Adrenal gland (tissue), 5 donors: ENCODE data around the gene PEX14.

ENCODE experiments used
- CTCF ChIP-seq, 6 experiments: fragments of 450-650 bp in 4 of 6; fragments of 200-600 bp in 2 of 6; sonication (generic) in 1 of 6; IDR thresholded peaks; 1 replicate in 5 of 6; 2 replicates in 1 of 6; pipeline versions ENCODE4 v1.5.1 to v1.8.0; 2016 to 2021; ENCODE audit warnings: antibody characterized with exemption in 6 of 6, mild to moderate bottlenecking in 2 of 6, moderate library complexity in 1 of 6
- POLR2A ChIP-seq, 2 donors: fragments of 450-650 bp; IDR thresholded peaks; one replicate each; pipeline ENCODE4 v1.6.1; 2017; ENCODE audit warnings: antibody characterized with exemption in 2 of 2, mild to moderate bottlenecking in 2 of 2, moderate library complexity in 1 of 2
- donor health status: DM: no; HTN: no; CAD: no.

DNA sequence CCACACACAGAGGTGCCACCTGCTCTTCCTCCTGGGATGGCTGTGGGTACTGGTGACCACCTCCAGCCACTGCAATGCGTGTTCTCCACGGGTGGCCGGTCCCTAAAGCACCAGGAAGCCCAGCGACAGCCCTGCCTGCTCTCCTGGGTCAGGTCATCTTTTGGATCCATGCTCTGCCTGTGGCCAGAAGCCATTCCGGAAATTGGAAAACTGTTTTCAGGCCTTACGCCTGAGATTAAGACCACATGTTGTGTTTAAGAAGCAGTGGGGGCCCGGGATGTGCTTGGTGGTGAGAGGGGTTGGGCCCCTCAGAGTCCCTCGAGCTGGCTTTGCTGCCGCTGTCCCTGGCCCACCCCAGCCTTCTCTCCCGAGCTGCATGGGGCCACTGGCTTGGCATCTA lies 150.8 kb downstream of the PEX14 start:
- TF ChIP-seq POLR2A (IDR thresholded peaks at IDR 0.05) (no peak), CTCF (IDR thresholded peaks at IDR 0.05) (no peak)
